HepG2 (cell line): ENCODE data around the gene MRPL3. TPM values are rescaled to one million over a fixed set of nuclear protein-coding genes. Genes with fewer than 3 reads are reported as not detected.

Experiments
- ARID2 ChIP-seq: sonication (generic); formaldehyde crosslinking; IDR thresholded peaks from 2 replicates; pipeline ENCODE4 v1.8.1; 2022; ENCODE audit warnings: mild to moderate bottlenecking, missing genetic modification reagents, borderline replicate concordance
- ATAD3A ChIP-seq: sonication (generic); formaldehyde crosslinking; IDR thresholded peaks from 2 replicates; pipeline ENCODE4 v1.4.0; 2020; ENCODE audit warnings: missing genetic modification reagents
- BHLHE40 ChIP-seq: IDR thresholded peaks from 2 replicates; pipeline ENCODE4 v1.6.1; 2011; ENCODE audit warnings: low read length, improper control_type of control experiment
- HIVEP1 ChIP-seq: sonication (generic); formaldehyde crosslinking; IDR thresholded peaks from 2 replicates; pipeline ENCODE4 v1.4.0; 2020; ENCODE audit warnings: mild to moderate bottlenecking, missing genetic modification reagents
- MBNL3 ChIP-seq: fragments of 250-450 bp; sonication (Bioruptor Pico); conservative IDR thresholded peaks from 2 replicates; pipeline ENCODE4 v1.8.0; 2022; ENCODE audit warnings: mild to moderate bottlenecking, inconsistent platforms
- MZF1 ChIP-seq: sonication (generic); formaldehyde crosslinking; IDR thresholded peaks from 2 replicates; pipeline ENCODE4 v1.8.1; 2023; ENCODE audit warnings: mild to moderate bottlenecking, missing genetic modification reagents, borderline replicate concordance
- NKX3-1 ChIP-seq: sonication (generic); formaldehyde crosslinking; IDR thresholded peaks from 2 replicates; pipeline ENCODE4 v1.5.0; 2020; ENCODE audit warnings: missing genetic modification reagents
- PLRG1 ChIP-seq: fragments of 450-650 bp; conservative IDR thresholded peaks from 2 replicates; pipeline ENCODE4 v1.6.1; 2016
- RFX5 ChIP-seq: IDR thresholded peaks from 2 replicates; pipeline ENCODE4 v1.6.1; 2011; ENCODE audit warnings: low read depth, low read length, improper control_type of control experiment
- SMARCE1 ChIP-seq: fragments of 450-650 bp; IDR thresholded peaks from 2 replicates; pipeline ENCODE4 v1.6.1; 2017; ENCODE audit warnings: borderline replicate concordance
- SNRNP70 ChIP-seq: fragments of 200-400 bp; formaldehyde crosslinking; IDR thresholded peaks from 2 replicates; pipeline ENCODE4 v1.6.1; 2017; ENCODE audit warnings: mild to moderate bottlenecking, low read depth, low read length, moderate library complexity
- SOX6 ChIP-seq, 2 experiments: fragments of 450-650 bp in 1 of 2; sonication (generic) in 1 of 2; formaldehyde crosslinking in 1 of 2; IDR thresholded peaks; 2 replicates each; pipeline versions ENCODE4 v1.4.0 to v1.6.1; 2017 to 2020; ENCODE audit warnings: antibody characterized with exemption in 1 of 2, mild to moderate bottlenecking in 1 of 2, missing genetic modification reagents in 1 of 2
- ZBTB3 ChIP-seq: sonication (generic); formaldehyde crosslinking; IDR thresholded peaks from 2 replicates; pipeline ENCODE4 v1.4.0; 2020; ENCODE audit warnings: low read depth, mild to moderate bottlenecking, moderate library complexity, missing genetic modification reagents, borderline replicate concordance
- ZFP36L1 ChIP-seq: sonication (generic); formaldehyde crosslinking; IDR thresholded peaks from 2 replicates; pipeline ENCODE4 v1.8.0; 2022; ENCODE audit warnings: mild to moderate bottlenecking, missing genetic modification reagents, moderate library complexity
- ZNF143 ChIP-seq: sonication (generic); formaldehyde crosslinking; IDR thresholded peaks from 2 replicates; pipeline ENCODE4 v1.4.0; 2020; ENCODE audit warnings: missing genetic modification reagents
- ZNF282 ChIP-seq: fragments of 450-650 bp; IDR thresholded peaks from 2 replicates; pipeline ENCODE4 v1.6.1; 2018; ENCODE audit not compliant: partially characterized antibody
- ZNF572 ChIP-seq: sonication (generic); formaldehyde crosslinking; IDR thresholded peaks from 2 replicates; pipeline ENCODE4 v1.5.1; 2020; ENCODE audit warnings: mild to moderate bottlenecking, missing genetic modification reagents
- ZNF577 ChIP-seq: sonication (generic); formaldehyde crosslinking; IDR thresholded peaks from 2 replicates; pipeline ENCODE4 v1.4.0; 2020; ENCODE audit warnings: mild to moderate bottlenecking, low read depth, missing genetic modification reagents, borderline replicate concordance
- ZNF749 ChIP-seq: sonication (generic); formaldehyde crosslinking; IDR thresholded peaks from 2 replicates; pipeline ENCODE4 v1.8.0; 2022; ENCODE audit warnings: mild to moderate bottlenecking, missing genetic modification reagents, moderate library complexity, borderline replicate concordance
- polyA plus RNA-seq, 8 experiments: library from polyadenylated mRNA; depleted of rRNA in 3 of 8; stranded (reverse) in 7 of 8; unstranded in 1 of 8; fragments of >200 nt; fragmentation: Illumina TruSeq in 4 of 8; extraction: Trizol in 4 of 8; gene quantifications; 2 replicates each; pipeline versions ENCODE4 v1.2.1 to v1.2.3, GENCODE V29; 2011 to 2016; ENCODE audit warnings: low read depth in 4 of 8, missing spikeins in 1 of 8, mixed read lengths in 1 of 8; ENCODE audit not compliant: insufficient read depth in 1 of 8
- total RNA-seq, 5 experiments: library from RNA; depleted of rRNA; stranded (reverse); fragments of >200 nt; fragmentation: Illumina TruSeq; extraction: Trizol; gene quantifications; 2 replicates each; pipeline ENCODE4 v1.2.3, GENCODE V29; 2016; ENCODE audit warnings: low read depth in 1 of 5
- TF ChIP-seq, protein P1 (sequence below): sonication (generic); formaldehyde crosslinking; IDR thresholded peaks from 2 replicates; pipeline ENCODE4 v1.5.1; 2020; ENCODE audit warnings: mild to moderate bottlenecking, missing genetic modification reagents, moderate library complexity
- TF ChIP-seq, protein P2 (sequence below): IDR thresholded peaks from 2 replicates; pipeline ENCODE4 v1.6.1; 2016; ENCODE audit warnings: missing compliant biosample characterization, missing genetic modification reagents, borderline replicate concordance
- TF ChIP-seq, protein P3 (sequence below): IDR thresholded peaks from 2 replicates; pipeline ENCODE4 v1.6.1; 2016; ENCODE audit warnings: mild to moderate bottlenecking
- TF ChIP-seq, protein P4 (sequence below): IDR thresholded peaks from 2 replicates; pipeline ENCODE4 v1.6.1; 2016; ENCODE audit warnings: mild to moderate bottlenecking, missing biosample characterization, missing genetic modification reagents
- TF ChIP-seq, protein P5 (sequence below): sonication (generic); formaldehyde crosslinking; IDR thresholded peaks from 2 replicates; pipeline ENCODE4 v1.4.0; 2020; ENCODE audit warnings: missing genetic modification reagents; ENCODE audit errors: not compliant biosample characterization

The MRPL3 gene
- total and polyA plus RNA-seq, 2 of the 13 experiments (the other 11 are each of a cell fraction or from before 2014, with no cell fraction given) = 114 to 172 TPM

DNA sequence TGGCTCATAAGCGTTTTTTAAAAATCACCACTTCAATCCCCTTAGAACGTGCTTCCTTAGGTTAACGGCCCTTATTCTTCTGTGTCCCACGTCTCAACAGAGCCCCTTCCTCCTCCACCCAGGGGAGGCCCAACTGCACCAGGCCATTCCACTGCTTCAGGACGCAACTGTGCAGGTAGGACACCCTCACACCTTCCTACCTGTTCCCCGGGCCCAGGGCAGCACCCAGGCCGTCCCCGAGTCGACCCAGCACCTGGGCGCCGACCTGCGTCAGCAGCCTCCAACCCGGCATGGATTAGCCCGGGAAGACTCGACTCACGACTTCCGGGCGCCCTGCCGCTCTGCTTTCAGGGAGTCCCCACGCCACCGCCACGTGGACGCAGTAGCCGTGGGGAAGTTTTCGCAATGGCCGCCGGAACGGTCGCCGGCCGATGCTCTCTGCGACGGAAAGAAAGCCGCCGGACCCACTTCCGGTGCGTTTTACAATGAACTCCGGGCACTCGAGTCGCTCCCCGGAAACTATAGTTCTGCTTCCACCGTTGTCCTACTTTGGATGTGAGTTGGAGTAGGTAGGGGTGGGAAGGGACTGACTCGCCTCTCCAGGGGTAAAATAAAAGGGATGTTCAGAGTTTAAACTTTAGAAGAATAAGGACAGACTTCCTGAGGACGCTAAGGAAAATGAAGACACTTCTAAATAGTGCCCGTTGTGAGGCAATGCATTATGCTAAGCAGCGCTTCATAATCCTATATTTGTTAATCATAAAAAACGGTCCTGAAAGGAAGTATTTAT, at the start of gene MRPL3 (continued):
- TF ChIP-seq, protein P1, sequence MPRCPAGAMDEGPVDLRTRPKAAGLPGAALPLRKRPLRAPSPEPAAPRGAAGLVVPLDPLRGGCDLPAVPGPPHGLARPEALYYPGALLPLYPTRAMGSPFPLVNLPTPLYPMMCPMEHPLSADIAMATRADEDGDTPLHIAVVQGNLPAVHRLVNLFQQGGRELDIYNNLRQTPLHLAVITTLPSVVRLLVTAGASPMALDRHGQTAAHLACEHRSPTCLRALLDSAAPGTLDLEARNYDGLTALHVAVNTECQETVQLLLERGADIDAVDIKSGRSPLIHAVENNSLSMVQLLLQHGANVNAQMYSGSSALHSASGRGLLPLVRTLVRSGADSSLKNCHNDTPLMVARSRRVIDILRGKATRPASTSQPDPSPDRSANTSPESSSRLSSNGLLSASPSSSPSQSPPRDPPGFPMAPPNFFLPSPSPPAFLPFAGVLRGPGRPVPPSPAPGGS (CRISPR knock-in tag) = peak; percentile 86
- TF ChIP-seq ZNF282 (no peak), ZNF749 (CRISPR knock-in tag) (peak; percentile 95), MZF1 (CRISPR knock-in tag) (peak; percentile 86; the same call in 1 of the 2 replicates), ARID2 (peak; percentile 96), NKX3-1 (CRISPR knock-in tag) (peak; percentile 98), BHLHE40 (peak; percentile 46), SNRNP70 (no peak), SMARCE1 (no peak), RFX5 (no peak), SOX6 (IDR thresholded peaks at IDR 0.05) (no peak), SOX6 (CRISPR knock-in tag; IDR thresholded peaks at IDR 0.05) (no peak), ZBTB3 (no peak), ZNF143 (CRISPR knock-in tag) (peak; percentile 77), MBNL3 (CRISPR knock-in tag) (peak; percentile 97), PLRG1 (no peak), ZNF572 (CRISPR knock-in tag) (peak; percentile 98), ATAD3A (no peak), HIVEP1 (CRISPR knock-in tag) (peak; percentile 98), ZFP36L1 (peak; percentile 69), ZNF577 (no peak)
- TF ChIP-seq, protein P2, sequence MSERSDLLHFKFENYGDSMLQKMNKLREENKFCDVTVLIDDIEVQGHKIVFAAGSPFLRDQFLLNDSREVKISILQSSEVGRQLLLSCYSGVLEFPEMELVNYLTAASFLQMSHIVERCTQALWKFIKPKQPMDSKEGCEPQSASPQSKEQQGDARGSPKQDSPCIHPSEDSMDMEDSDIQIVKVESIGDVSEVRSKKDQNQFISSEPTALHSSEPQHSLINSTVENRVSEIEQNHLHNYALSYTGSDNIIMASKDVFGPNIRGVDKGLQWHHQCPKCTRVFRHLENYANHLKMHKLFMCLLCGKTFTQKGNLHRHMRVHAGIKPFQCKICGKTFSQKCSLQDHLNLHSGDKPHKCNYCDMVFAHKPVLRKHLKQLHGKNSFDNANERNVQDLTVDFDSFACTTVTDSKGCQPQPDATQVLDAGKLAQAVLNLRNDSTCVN (CRISPR knock-in tag) = peak; percentile 70
- TF ChIP-seq, protein P3, sequence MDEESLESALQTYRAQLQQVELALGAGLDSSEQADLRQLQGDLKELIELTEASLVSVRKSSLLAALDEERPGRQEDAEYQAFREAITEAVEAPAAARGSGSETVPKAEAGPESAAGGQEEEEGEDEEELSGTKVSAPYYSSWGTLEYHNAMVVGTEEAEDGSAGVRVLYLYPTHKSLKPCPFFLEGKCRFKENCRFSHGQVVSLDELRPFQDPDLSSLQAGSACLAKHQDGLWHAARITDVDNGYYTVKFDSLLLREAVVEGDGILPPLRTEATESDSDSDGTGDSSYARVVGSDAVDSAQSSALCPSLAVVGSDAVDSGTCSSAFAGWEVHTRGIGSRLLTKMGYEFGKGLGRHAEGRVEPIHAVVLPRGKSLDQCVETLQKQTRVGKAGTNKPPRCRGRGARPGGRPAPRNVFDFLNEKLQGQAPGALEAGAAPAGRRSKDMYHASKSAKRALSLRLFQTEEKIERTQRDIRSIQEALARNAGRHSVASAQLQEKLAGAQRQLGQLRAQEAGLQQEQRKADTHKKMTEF (CRISPR knock-in tag) = peak; percentile 97
- TF ChIP-seq, protein P4, sequence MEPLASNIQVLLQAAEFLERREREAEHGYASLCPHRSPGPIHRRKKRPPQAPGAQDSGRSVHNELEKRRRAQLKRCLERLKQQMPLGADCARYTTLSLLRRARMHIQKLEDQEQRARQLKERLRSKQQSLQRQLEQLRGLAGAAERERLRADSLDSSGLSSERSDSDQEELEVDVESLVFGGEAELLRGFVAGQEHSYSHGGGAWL (CRISPR knock-in tag) = peak; percentile 99
- TF ChIP-seq, protein P5, sequence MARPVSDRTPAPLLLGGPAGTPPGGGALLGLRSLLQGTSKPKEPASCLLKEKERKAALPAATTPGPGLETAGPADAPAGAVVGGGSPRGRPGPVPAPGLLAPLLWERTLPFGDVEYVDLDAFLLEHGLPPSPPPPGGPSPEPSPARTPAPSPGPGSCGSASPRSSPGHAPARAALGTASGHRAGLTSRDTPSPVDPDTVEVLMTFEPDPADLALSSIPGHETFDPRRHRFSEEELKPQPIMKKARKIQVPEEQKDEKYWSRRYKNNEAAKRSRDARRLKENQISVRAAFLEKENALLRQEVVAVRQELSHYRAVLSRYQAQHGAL (CRISPR knock-in tag) = peak; percentile 80
